CD4-positive, alpha-beta T cell treated with Interleukin-4 for 4 hours (primary cell): Measurements from ENCODE around the gene USB1.

Experiments
- DNase-seq: peaks from one replicate; pipeline ENCODE4 v3.0.0-alpha.2; 2020

The USB1 gene

DNA sequence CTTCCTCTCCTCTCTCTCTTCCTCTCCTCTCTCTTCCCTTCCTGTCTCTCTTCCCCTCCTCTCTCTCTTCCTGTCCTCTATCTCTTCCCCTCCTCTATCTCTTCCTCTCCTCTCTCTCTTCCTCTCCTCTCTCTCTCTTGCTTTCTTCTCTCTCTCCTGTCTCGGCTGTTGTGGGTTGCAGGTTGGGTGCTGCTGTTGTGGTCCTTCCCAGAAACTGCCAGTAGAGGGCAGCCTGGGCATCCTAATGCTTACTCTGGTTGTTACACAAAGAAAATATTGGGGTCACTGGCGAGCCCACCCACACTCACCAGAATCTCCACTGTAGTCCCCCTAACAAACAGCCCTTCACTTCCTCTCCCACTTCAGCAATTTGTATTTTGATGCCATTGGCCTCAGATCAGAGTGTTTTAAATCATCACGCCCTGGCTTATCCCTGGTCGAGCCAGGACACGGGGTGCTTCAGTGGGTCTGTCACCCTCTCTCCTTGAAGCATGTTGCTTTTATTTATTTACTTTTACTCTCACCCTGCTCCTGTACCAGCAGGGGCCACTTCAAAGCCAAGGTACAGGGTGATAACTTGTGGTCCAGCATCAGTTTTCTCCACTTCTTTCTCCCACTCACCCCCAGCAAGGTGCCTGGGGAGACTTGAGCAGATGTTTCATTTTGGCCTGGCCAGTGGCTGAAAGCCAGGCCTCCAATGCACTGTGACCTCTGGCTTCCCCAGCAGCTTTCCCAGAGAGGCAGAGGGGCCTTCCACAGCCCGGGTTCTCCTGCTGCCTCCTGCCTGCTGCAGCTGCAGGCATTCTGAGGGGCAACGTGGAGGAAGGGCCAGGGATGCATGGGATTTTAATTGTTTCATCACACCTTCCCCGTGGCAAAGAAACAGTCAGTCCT is 19.7 kb downstream of the USB1 start:
- DNase-seq: peak; percentile 59

DNA sequence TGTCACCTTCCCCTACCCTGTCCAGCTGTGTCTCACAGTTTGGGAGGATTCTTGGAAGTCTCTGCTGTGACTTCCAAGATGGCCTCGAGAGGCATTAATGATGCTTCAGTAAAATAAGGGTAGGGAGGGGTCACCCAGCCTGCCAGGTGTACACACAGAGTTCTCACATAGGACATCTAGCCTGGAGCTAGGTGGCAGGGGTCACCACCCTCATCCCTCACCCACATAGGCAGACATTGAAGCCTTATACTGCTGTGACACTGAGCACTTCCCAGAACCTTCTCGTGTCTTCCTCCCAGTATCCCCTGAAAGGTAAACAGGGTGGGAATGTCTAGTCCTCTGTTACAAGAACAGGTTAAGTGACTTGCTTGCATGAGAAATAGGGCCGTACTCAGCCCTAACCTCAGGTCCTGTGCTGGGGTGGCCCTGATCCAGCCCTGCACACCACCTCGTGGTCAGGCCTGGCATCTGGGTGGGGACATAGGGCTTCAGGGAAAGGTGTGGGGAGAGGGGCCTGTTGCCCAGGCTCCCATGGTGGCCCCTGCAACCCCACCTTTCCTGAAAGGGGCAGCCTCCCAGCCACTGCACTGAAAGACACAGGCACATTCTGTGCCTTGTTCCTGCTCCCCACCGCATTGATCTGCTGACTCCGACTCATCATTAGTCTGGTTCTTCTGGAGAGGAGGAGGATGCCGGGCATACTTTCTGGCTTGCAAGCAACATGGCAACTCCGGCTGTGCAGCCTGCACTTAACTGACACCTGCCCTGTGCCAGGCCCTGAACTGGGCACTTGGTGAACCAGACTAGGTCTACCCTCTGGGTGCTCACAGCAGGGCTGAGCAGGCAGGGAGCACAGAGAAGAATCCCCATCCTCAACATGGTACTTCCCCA is 20.7 kb downstream of the USB1 start:
- DNase-seq: no peak

DNA sequence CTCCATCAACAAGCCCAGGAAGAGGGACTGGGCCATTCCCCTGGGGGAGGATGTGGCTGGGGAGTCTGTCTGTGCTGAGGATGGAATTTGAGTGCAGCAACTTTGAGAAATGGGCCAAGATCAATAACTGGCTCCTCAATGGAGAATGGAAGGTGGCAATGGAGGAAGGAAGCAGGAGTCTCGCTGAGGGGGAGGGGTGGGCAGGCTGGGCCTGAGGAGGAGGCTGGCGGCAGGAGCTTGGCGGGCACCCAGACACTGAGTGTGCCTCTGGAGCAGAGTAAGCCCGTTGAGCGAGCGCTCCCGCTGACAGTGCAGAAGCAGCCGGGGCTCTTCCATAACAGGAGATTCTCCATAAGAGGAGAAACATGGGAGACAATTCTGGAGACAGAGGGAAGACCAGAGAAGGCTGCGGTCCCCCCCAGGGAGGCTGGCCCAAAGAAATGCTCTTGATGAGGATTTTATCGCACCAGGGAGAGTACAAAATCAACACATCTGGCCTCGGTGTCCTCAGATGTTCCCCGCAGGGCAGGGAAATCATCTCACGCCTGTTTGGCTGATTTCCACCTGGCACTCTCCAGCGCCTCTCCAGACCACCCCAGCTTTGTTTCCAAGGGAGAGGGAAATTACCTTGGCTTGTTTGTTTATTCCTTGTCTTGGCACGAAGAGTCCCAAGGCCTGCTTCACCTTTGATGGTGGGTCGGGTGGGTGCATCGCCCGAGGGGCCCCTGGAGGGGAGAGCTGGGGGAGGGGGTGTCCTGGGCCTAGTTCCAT is 21.6 kb downstream of the USB1 start:
- no peak for DNase-seq

DNA sequence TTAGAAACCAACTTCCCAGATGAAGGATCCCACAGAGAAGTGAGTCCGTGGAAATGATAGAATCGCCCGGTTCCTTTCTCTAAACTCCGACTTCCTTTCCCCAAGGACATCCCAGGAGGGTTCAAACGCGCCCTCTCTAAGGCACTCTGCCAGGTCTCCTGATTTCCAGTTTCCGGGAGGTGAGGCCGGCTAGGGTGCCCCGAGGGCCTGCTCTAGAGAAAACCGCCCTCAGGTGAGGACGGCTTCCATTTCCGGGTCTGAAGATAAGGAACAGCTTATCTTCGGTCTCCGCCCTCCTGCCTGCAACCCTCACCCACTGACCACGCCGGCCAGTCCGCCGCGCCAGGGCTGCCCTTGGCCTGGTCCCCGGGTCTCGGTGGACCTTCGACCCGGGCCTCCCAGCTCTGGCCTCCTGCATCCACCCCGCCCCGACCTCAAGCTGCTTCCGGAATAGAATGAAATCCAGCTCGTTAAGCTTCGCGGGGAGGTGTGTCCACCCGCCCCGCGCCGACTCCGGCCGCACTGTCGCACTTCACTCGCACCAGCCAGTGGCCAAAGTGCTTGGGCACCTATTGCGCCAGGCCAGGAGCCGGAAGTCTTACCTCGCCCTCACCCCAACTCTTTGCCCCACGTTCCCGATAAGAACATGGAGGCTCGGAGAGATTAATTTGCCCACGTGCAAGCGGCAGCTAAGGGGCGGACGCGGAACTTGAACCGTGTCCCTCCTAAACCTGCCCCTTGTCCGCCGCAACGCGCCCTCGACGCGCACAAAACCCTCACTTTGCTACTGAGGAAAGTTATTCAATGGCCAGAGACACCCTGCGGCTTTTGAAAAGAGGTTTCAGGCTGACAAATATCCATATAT is 23.5 kb downstream of the USB1 start:
- no peak for DNase-seq

DNA sequence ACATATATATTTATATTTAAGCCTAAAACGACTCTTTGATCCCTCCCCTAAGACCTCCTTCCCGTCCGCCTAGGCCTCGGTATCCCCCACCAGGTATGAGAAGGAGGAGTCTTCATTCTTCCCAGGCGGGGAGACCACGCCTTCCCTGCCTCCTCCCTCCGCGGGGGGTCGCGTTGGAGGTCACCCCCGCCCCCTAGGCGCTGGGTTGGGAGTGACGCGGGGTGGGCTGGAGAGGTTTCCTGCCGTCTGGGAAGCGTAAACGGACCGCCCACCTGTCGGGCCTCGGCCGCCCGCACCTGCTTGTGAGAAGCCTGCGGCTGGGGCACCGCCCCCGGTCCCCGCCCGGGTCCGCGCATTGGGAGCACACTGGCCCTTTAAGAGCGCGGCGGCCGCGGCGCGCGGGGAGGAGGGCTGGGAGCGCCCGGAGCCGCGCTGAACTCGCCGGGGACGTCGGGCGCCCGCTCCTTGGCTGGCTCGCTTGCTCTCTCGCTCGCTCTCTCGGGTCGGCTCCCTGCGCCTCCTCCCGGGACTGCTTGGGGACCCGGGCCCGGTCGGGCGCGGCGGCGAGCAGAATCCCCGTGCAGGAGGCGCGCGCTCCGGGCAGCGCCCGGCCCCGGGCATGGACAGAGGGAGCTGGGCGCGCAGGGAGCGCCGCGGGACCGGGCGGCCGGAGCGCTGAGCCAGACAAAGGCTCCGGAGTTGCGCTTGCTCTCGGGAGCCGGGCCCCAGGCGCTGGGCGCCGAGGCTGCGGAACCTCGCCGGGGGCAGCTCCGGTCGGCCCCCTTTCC is 24.3 kb downstream of the USB1 start, which contains the start of gene MMP15:
Gene MMP15 (plus strand): TSS at position 404 of the 788 bp plus-strand sequence. CDS start 597 bp downstream, outside the sequence.
- peak; percentile 60 for DNase-seq

DNA sequence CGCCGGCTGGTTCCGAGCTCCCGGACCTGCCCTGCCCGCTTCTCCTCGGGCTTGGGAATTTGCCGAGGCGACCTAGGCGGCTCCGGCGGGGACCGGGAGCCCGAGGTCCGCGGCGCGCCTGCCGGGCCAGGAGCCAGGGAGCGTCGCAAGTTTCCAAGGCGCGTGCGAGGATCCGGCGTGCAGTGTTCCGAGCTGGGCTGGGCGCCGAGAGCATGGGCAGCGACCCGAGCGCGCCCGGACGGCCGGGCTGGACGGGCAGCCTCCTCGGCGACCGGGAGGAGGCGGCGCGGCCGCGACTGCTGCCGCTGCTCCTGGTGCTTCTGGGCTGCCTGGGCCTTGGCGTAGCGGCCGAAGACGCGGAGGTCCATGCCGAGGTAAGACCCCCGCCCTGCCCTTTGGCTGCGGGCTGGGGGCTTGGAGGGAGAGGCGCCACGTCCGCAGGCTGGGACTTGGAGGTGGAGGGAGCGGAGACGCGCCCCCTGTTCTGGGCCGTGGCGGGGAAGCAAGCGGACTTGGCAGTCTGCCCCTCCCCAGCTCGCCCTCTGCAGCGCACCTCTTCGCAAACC is 25.0 kb downstream of the USB1 start:
- DNase-seq: no peak

DNA sequence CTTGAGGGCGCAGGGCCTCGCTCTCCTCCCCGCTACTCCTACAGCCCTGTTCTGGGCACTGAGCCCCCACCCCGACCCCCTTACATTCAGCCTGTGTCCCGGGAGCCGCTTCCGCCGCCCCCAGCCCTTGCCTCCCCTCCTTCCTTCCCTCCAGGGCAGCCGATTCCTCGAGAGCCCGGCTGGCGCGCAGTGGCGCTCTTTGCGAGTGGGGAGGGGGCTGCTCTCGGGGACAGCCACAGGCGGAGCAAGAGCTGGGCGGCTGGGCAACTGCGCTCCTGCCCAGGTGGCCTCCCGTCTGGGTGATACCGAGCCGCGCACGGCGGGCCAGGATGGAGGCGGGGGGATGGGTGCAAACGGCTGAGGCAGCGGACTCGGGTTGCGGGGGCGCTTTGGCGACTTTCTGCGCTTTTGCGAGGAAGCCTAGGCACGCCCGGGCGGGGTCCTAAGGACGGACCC is 25.5 kb downstream of the USB1 start:
- no peak for DNase-seq

DNA sequence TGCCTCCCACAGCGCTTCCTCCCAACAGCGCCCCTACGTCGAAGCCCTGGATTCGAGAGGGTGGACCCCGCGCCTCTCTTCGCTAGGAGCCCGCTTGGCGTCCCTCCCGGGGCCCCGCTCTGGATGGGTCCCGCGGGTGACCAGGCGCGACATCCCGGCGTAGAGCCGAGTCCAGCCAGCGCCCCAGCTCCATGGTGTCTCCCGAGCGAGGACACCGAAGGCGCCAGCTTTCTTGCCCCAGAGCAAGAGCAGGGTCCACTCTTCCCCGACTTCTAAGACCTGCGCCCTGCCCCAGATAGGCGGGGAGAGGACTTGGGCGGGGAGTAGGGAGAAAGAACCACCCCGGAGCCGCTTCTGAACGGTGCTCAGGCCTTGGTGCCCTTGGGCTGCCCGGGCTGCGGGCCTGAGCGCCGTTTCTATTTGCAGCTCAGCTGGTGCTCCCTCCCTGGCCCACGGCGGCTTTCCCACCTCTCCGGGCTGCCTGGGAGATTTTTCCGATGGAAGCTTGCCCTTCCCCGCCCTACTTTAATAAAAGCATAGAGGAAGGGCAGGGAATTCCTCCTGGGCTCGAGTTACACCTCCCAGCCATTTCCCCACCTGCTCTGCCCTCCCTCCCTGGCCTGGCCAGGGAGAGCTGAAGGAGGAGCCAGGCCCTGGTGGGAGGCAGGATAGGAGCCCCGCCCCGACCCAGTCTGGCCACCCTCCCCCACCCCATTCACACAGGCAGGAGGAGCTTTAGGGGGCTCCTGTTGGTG is 26.1 kb downstream of the USB1 start:
- DNase-seq: no peak

DNA sequence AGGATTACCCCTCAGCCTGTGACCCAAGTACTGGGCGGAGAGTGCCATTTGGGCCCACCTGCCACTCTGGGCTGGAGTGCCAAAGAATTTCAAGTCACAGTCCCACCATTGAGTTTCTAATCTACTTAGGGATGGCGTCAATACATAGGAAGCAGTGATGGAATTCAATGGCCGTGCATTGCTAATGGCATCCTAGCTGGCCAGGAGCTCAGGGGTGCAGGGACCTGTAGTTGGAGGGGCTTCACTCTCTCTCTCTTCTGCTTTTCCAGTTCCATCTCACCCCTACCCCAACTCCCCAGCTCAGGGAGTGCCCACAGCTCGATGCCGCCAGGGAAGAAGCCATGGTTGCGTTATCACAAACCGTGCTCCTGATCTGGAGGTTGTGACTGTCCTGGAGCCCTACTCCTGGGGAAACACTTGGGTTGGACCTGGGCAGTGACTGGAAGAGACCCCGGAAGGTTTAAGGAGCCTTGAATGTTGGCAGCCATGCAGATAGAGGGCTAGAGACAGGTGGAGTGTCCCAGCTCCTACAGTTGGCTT is 26.8 kb downstream of the USB1 start:
- no peak for DNase-seq

DNA sequence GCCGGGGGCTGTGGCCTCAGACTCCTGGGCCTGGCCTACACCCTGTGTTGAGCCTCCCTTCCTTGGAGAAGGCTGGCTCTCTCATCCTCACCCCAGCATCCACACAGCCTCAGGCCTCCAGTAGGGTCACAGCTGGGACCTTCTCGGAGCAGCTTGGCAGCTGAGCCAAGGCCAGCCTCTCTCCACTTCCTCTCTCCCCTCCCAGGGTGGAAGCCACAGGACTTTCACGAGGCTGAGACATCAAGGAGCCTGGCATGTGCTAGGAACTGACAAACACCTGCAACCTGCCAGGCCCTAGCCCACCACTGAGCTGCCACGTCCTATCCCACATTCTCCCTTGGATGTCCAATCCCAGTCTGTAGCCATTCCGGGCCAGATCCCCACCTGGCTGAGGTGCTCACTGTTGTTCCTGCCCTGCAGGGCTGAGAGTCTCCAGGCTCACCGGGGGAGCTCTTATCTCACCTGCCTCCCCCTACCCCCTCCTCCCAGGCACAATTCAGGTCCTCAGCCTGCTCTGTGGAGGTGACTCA is 27.4 kb downstream of the USB1 start:
- DNase-seq: no peak

DNA sequence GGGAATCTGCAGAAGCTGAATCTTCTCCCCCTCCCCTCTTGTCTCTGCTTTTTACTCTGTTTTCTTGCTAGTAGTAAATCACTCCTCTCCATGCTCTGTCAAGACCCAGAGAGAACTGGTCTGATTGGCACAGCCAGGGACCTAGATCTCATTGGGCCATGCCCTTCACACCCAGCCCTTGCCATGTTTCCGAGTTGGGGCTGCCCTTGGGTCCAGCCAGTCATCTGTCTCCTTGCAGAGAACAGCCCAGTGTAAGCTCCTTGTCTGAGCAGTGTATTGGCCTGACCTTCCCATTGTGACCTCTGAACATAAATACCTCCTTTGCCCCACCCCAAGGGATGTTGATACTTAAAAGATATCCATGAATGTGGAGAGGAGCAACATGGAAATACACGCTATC is 28.2 kb downstream of the USB1 start:
- no peak for DNase-seq

DNA sequence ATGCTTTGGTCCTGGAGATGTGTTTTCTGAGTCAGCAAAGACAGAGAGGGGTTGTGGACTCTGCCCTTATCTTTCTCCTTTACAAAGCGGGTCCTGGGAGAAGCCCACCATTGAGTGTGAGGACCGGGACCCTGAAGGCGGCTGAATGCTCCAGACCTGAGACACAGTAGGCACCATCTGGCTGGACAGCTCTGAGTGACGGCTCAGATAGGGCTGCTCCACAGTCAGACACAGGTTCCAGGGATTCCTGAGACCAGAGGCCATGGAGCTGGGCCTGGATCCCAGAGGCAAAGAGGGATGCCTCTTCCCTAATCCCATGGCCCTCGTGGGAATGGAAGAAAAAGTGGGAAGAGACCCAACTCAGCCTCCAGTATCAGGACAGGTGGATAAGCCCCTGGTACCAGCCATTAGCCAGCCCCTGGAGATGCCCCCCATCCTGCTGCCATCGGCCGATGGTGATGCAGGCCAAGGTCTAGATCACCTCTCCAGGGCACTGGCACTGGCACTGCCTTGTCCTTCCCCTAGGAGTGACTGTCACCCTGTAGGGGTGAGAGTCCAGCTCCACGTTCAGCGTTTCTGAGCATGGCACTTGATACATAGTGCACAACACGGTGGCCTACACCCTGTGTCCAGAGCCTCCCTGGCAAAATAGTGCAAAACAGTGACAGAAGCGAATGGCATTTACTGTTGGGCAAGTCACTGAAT is 29.1 kb downstream of the USB1 start:
- DNase-seq: no peak

DNA sequence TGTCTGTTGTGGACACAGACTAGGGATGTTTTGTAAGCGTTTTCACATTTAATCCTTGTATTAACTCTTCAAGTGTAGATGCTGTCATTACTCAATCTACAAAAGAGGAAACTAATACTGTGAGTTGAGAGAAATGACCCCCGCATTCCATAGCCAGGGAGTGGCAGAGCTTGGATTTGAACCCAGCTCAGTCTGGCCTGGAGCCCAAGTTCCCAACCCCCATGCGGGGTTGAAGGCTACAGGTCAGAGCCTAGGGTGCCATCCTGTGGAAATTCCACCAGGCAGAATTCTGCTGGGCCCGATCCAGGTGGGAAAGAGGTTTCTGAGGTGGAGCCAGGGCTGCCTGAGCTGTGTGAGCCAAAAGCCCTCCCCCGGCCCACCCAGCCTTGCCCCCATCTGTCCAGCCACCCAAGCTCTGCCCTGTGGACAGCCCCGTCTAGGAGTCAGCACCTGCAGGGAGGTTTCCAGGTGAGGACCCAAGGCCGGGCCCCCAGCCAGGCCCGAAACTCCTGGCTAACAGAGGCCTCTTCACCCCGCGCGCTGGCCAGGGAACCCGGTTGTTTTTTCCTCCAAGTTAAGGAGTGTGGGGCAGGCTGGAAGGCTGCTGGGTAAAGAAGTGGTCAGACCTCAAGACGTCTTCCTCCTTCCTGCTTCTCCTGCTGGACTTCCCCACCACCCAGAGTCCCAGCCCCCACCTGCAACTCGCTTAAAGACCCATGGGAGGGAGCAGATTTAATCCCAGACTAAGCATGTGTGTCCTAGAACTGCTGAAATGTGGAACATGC is 30.0 kb downstream of the USB1 start:
- DNase-seq: no peak

DNA sequence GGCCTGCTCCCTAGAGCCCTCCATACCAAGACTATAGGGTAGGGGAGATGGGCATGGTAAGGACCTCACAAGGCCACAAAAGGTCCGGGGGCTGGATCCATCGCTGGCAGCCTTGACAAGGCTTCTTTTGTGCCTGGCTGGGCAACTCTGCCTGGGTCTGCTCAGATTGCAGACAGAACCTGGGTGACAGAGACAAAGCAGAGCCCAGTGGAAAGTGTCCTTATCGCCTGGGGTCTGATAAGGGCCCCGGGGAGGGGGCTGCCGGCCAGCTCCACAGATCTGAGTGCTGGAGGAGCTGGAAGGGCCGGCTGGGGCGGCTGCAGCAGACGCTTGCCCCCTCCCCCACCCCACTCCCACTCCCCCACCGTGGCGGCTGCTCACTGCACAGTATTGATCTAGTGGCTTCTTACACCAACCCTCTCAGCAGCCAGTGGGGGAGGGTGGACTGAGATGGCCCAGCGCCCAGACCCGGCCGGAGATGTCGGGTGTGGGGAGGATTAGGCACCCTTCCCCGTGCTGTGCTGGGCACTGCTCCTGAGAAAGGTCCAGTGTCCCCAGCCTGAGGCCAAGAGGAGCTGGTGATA is 31.6 kb downstream of the USB1 start:
- DNase-seq: no peak

DNA sequence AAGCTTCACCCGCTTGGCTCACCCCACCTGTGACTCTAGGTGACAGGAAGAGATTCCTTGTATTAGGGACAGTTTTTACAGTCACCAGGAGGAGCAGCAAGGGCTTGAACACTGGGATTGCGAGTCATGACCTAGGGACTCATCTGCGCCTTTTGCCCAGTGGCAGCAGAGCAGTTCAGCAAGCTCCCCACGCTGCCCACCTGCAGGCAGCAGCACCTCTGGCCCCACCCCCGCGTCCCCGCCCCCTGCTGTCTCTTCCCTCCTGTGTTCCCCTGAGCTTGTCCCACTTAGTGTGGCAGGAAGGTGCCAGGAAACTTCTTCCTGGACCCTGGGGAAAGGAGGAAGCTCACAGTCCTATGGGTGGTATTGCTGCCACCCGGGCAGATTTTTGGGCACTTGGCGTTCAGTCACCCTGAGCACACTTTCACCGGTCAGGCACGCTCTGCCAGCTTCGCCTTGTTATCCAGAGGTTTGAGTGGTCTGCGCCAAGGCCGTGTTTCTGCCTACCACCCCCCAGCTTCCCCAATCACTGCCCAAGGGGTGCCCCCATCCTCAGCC is 33.0 kb downstream of the USB1 start:
- DNase-seq: no peak

DNA sequence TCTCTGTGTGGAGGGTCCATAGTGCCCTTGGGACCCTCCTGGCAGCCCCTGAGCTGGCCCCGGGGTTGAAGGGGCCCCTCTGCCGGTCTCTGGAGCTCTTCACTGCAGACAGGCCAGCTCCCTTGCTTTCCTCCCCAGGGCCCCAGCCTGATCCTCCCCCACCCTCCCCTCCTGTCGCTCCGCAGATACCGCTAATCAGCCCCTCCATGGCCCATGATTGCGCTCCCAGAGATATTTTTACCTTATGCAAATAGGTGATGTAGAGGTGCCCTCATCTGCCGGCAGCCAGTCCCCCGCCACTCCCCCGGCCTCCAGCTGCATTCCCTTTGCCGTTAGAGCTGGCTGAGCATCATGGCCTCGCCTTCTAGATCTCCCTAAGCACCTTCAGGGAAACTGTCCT is 33.6 kb downstream of the USB1 start:
- DNase-seq: no peak
